IPS-NIHi7 (cell line): Measurements from ENCODE around the gene MRPL24.

ENCODE experiments used
- DNase-seq: peaks from one replicate; pipeline ENCODE4 v3.0.0; 2012; ENCODE audit warnings: mixed read lengths; ENCODE audit errors: extremely low spot score

Gene MRPL24

GRCh38 chr1:156692441-156692924 lies 48.4 kb downstream of the MRPL24 start:
- DNase-seq: no peak

GRCh38 chr1:156691665-156692440 lies 49.0 kb downstream of the MRPL24 start:
- no peak for DNase-seq

GRCh38 chr1:156691191-156691590 lies 49.7 kb downstream of the MRPL24 start:
- no peak for DNase-seq

- DNase-seq: no peak
Measured at GRCh38 chr1:156690675-156691036, 50.2 kb downstream of the MRPL24 start.

- DNase-seq: no peak
Measured at GRCh38 chr1:156689953-156690674, 50.8 kb downstream of the MRPL24 start.

- DNase-seq: peak; percentile 79
Measured at GRCh38 chr1:156689035-156689952, 51.6 kb downstream of the MRPL24 start.
